D721Med (cell line): ENCODE data around the gene PDK4.

Experiments
- DNase-seq: peaks from one replicate; pipeline ENCODE4 v3.0.0; 2011; ENCODE audit warnings: low spot score; ENCODE audit not compliant: insufficient read length
- FAIRE-seq: peaks from 2 replicates; lab custom pipeline; 2011; peaks lifted over from hg19 to GRCh38; lab: Jason Lieb, UNC
- TF ChIP-seq, protein P1 (sequence below): IDR thresholded peaks from 2 replicates; pipeline ENCODE4 v1.5.1; 2012; ENCODE audit warnings: mild to moderate bottlenecking, control low read depth; ENCODE audit not compliant: insufficient read depth; ENCODE audit errors: missing control alignments

The PDK4 gene

DNA sequence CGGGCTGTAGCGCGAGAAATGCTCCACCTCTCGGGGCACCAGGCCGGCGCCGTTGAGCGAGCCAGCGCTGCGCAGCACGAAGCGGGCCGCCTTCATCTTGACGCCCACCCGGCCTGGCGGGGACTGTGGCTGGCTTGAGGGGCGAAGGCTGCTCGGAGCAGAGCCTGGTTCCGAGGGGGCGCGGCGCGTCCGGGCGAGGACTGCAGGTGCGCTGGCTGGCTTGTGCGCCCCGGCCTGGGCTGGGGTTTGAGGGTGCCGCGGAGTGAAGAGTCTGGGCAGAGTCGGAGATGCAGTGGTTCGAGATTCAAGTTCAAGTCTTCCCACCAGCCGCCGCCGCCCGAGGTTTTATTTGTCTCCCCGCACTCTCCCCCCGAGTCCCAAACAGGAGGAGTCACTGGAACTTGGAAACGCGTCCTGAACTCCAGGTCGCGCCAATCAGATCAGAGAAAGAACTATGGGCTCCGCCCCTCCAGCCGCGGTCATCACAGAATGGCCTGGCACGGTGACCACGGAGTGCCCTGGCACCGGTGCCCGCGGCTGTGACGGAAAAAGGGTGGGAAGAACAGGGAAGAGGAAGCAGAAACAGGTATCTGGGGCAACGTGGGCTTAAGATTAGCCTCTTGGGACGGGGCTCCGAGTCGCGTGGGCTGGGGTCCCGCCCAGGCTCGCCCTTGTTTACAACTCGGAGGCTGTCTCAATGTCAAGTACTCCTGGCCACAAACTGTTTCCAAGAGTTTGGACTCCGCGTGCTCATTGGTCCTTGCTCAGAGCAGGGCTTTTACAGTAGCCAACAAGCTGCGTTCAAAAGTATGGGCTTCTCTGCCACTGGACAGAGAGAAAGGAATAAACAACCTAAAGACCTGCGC is at the start of gene PDK4:
Gene PDK4 (minus strand): TSS at position 319 of the 866 bp plus-strand sequence. CDS start 223 bp downstream, at position 96.
- TF ChIP-seq, protein P1, sequence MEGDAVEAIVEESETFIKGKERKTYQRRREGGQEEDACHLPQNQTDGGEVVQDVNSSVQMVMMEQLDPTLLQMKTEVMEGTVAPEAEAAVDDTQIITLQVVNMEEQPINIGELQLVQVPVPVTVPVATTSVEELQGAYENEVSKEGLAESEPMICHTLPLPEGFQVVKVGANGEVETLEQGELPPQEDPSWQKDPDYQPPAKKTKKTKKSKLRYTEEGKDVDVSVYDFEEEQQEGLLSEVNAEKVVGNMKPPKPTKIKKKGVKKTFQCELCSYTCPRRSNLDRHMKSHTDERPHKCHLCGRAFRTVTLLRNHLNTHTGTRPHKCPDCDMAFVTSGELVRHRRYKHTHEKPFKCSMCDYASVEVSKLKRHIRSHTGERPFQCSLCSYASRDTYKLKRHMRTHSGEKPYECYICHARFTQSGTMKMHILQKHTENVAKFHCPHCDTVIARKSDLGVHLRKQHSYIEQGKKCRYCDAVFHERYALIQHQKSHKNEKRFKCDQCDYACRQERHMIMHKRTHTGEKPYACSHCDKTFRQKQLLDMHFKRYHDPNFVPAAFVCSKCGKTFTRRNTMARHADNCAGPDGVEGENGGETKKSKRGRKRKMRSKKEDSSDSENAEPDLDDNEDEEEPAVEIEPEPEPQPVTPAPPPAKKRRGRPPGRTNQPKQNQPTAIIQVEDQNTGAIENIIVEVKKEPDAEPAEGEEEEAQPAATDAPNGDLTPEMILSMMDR: no peak
- DNase-seq (no peak), FAIRE-seq (no peak)

DNA sequence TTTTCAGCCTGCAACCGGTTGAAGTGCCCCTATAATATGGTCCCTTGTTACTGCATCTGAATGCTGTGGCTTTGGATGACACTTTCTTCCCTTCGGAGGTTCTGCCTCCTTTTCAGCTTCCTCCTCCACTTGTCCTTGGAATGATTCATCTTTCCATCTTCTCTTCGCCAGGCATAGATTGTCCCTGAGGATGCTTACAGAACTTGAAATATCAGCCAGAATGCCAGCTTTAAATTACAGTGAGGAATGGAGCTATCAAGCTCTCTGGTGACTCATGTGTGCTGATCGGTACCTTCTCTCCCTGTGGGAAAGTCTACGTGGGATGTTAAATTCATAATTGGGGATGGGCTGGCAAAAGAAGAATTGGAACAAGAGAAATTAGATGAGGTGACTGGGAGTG is 45.9 kb upstream of the PDK4 start:
- DNase-seq (no peak), FAIRE-seq (no peak)
- TF ChIP-seq, protein P1: no peak

DNA sequence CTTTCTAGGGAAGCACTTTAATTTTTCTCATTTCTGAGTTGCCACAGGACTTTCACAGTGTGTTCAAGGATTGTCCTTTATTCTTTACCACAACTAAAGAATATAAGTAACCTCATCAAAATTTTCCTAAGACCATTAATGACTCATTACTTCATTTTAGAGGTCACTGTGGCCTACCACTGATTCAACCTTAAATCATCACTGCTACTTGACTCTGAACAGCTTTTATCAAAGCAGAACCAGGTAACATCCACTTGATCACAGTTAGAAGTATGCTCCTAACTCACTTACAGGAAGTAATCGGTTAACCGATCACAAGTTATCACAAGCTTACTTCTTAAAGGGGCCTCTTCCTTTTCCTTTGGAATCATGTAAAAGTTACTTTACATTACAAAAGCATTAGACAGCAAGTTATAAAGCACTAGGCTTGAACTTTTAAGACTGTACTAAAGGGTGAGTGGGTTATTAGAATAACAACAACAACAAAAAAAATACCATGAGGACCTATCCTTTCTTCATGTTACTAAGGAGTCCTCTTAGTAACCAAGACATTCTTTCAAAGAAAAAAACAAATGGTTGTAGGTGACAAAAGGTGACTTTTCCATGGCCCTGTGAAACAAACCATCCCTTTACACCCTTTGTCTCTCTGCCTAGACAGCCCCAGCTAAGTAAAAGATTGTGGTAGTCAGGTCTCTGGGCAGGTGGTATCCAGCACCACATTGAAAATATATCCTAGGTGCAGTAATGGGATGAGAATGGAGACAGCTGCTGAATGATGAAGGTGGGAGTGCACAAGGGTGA is 40.0 kb upstream of the PDK4 start:
- TF ChIP-seq, protein P1: no peak
- DNase-seq (no peak), FAIRE-seq (no peak)

GRCh38 chr7:95632609-95633008 is 36.3 kb upstream of the PDK4 start:
- DNase-seq (no peak), FAIRE-seq (no peak)
- TF ChIP-seq, protein P1: no peak

GRCh38 chr7:95631527-95631926 is 35.2 kb upstream of the PDK4 start:
- no peak for DNase-seq
- TF ChIP-seq, protein P1: no peak
- no peak for FAIRE-seq

- no peak for FAIRE-seq
- TF ChIP-seq, protein P1: no peak
- DNase-seq: no peak
Measured at GRCh38 chr7:95630702-95631458, 34.6 kb upstream of the PDK4 start.
